Posterior cingulate gyrus (tissue), 11 donors: Measurements from ENCODE around the gene DNAH14.
A peak's percentile ranks its signal among the peaks of the same experiment; 100 is the strongest.

Experiments used
- DNase-seq, 10 donors: peaks; one replicate each; pipeline versions ENCODE4 v3.0.0 to v3.0.0-alpha.2; 2020 to 2021; ENCODE audit warnings: mixed read lengths in 3 of 10
- intact Hi-C: fragments of 100-400 bp; cut with DNase I; formaldehyde crosslinking; loops from one replicate; pipeline ENCODE4 v1.15.1; 2023

The DNAH14 gene

GRCh38 chr1:225422031-225422605 is 492.6 kb downstream of the DNAH14 start:
- DNase-seq, result no peak
- intact Hi-C loops, result no loop called here

- intact Hi-C loops, result no loop called here
- no peak for DNase-seq
Observed at GRCh38 chr1:225422795-225423517, 493.5 kb downstream of the DNAH14 start.

GRCh38 chr1:225423518-225423855 is 494.0 kb downstream of the DNAH14 start:
- DNase-seq, result no peak
- intact Hi-C loops, result no loop called here

DNA sequence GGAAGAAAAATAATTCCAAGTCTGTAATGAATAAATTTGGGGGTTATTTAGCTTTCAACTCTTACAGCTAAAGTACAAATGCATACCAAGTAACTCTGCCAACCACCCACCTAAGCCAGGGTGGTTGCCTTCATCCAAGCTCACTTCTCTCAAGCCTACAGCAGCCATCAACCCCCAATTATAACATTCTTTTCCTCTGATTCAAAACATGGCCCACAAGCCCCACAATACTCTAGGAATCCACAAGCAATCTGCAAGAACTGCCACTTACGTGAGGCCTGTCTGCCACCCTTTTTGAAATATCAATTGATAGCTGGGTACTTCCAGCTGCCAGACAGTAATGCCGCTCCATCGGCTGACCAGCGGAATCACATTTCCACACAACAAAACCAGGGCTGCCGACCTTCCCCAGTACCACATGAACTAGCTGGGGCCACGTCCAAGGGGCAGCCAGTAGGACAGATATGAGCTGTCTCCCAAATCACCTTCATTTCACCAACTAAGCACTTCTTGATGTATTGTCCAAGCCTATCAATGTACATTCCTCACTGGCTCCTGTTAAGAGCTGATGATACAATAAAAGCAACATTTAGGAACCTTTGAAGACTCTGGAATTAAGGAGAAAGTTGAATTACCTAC is 495.2 kb downstream of the DNAH14 start:
- DNase-seq, result no peak
- intact Hi-C loops, result no loop called here

- intact Hi-C loops, result no loop called here
- DNase-seq, result no peak
Observed at GRCh38 chr1:225425201-225425786, 495.8 kb downstream of the DNAH14 start.

DNA sequence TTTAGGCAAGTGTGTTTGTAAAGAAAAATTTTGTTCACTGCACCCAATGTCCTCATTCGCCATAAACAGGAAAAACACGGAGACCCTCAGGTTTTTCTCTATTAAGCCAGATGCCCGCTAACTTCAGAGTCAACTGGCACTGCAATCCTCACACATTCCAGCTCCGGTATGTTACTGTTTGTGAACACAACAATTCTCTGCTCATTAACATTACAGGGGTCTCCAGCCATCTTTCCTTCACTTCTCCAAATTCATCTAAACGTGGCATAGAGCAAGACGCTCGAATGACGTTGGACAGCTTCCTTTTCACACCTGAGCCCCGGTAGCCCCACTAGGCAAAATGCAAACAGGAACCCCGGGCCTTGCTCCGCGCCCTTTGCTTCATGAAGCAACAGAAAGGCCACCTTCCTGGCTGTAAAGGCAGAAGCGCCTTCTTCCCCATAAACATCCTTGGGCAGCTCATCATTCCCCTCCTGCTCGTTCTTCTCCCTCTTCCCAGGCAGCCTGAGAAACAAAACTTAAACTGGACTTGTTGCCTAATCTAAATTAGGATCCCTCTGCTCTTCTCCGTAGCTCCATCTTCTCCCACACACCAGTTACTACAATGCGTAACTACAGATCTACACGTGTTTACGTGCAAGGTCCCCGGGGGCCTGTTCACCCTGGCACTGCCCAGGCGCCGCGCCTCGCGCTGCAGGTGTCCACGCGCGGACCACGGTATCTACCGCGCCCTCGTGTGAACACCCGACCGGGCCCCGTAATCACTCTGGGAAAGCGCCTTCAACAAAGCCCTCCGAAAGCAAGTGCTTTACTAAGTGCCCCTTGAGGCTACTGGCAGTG is 497.1 kb downstream of the DNAH14 start:
- intact Hi-C loops, result no loop called here
- peak in 2 of 10 donors; percentile 44 to 86 for DNase-seq

- DNase-seq, result peak in 6 of 10 donors; percentile 25 to 89 (median 71)
- intact Hi-C loops, result loop anchor here (2.0 kb wide), 1 partner anchor 635 kb away; the partner anchor contains the start of gene H3-3A
Observed at GRCh38 chr1:225427235-225428067, 498.0 kb downstream of the DNAH14 start, which contains the start of gene LBR. LBR (minus strand) TSS chr1:225428038; CDS start chr1:225424075, 3,963 bp downstream.

DNA sequence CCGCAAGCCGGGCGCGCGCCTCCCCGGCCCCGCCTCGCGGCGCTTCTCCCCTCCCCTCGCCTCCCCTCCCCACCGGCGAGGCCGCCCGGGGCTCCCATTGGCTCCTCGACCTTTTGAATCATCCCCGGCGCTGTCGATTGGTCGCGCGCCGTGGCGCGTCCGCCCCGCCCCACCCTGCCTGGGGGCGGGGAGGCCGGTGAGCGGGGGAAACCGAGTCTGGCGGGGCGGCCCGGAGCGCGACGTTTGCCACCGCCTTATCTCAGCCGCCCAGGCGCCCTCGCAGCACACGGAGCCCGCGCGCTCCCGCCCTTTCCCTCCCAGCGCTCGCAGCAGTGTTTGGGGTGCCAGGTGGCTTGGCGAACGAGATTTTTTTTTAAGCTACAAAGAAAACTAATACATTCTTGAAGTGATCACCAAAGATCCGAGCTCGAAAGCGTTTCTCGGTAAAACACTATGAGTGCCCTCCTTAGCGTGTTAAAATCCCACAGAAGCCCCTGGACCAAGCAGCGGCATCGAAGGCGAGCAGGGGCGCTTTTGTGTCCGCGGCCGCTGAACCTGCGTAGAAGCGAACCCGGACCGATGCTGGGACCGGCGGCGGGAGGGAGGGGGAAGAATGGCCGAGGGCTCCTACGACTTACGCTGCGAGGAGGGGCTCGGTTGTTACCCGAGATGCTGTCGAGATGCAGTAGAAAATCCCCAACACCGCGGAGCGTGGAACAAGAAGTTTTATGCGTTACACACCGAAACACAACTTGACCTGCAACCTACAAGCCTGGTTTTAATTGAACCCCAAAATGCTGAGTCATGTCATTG is 498.8 kb downstream of the DNAH14 start:
- intact Hi-C loops, result loop anchor here (2.0 kb wide), 1 partner anchor 635 kb away; the partner anchor contains the start of gene H3-3A
- peak; percentile 89 to 100 (median 94) for DNase-seq

- intact Hi-C loops, result loop anchor here (2.0 kb wide), 1 partner anchor 634 kb away; the partner anchor contains the start of gene H3-3A
- no peak for DNase-seq
Observed at GRCh38 chr1:225428881-225429455, 499.5 kb downstream of the DNAH14 start.

DNA sequence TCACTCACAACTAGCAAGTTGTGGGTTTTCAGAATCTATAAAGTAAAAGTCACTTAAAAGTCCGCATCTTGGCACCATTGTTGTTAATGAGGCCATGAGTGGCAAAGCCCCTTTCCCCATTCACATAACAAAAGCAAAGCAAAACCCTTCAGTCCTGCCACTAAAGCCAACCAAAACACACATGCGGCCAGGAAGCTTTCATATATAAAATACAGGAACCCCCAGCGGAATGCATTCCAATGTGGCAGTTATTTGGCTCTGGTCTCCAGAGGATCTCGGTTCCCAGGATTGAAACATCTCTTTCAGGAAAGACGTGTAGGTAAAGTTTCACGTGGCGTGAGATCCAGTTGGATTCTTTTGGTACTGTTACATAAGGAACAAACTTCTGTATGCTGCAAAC is 500.8 kb downstream of the DNAH14 start:
- no peak for DNase-seq
- intact Hi-C loops, result no loop called here

- no peak for DNase-seq
- intact Hi-C loops, result no loop called here
Observed at GRCh38 chr1:225431081-225431863, 501.8 kb downstream of the DNAH14 start.

DNA sequence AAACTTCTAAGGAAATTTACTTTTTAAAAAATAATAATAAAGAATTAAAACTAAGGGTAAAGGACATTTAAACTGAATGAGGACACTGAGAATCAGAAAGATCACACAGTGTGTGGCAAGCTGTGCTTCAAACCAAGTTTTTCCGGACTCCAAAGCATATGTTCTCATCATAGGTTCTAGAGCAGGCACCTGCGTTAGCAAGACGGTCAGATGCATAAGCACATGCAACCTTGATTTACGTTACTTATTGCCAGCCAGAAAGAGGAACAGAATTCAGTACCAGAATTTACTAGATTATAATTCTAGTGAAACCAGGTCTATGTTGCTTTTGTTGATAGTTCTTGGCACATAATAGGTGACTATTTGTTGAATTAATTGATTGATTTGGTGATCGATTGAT is 504.6 kb downstream of the DNAH14 start:
- intact Hi-C loops, result no loop called here
- DNase-seq, result no peak

GRCh38 chr1:225435076-225435475 is 505.6 kb downstream of the DNAH14 start:
- no peak for DNase-seq
- intact Hi-C loops, result no loop called here

DNA sequence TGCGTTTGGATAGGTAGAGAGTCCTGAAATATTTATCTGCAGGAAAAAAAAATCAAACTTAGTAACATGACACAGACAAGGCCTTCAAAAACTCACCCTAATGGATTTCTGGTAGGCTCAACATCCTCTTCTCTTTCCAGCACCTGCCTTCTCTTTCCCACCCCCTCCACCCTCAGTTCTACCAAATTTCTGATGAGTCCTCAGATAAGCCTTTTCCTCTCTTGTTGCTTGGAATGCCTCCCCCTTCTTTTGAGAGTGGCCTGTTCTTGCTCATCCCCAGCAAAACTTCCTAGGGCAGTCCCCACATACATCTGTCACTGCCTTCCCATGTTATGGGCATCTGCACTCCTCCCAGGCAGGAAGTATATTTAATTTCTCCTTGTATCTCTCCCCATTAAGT is 506.0 kb downstream of the DNAH14 start:
- DNase-seq, result no peak
- intact Hi-C loops, result no loop called here

DNA sequence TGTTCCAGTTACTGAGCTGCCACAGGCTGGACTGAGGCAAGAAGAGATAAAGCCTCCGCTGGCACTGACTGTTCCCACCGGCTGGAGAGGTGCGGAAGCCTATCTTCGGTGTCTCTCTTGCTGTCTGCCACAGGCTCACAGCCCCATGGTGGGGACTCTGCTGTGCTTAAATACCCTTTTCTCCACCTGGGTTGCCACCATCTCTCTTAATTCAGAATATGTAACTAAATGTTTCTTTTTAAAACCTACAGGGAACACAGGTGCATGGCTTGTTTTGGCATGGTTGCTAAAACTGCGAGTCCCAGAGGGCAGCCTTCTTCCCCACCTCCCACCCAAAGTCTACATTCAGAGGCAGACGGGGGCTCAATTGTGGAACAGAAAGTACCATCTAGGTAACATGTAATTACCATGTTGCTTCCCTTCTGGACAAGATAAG is 506.5 kb downstream of the DNAH14 start:
- DNase-seq, result no peak

GRCh38 chr1:225437710-225438437 is 508.4 kb downstream of the DNAH14 start:
- intact Hi-C loops, result no loop called here
- DNase-seq, result peak in 1 of 10 donors; percentile 36

More for the DNA sequence above, 506.5 kb downstream of the DNAH14 start:
- intact Hi-C loops, result no loop called here
